Mesodermal cell (in vitro differentiated cells): Measurements from ENCODE around the gene JKAMP.

ENCODE experiments used
- H3K27ac ChIP-seq: 2 replicates; pipeline ENCODE4 v1.7.0; 2013; ENCODE audit warnings: mild to moderate bottlenecking, low read depth, low read length, moderate library complexity; ENCODE audit not compliant: severe bottlenecking
- H3K36me3 ChIP-seq: 2 replicates; pipeline ENCODE4 v1.7.1; 2013; ENCODE audit warnings: mild to moderate bottlenecking, low read length, moderate library complexity; ENCODE audit not compliant: control insufficient read depth, insufficient read depth
- H3K4me1 ChIP-seq: one replicate; pipeline ENCODE4 v1.7.1; 2013; ENCODE audit warnings: mild to moderate bottlenecking, low read length; ENCODE audit not compliant: insufficient read depth, control insufficient read depth, poor library complexity, severe bottlenecking
- H3K4me3 ChIP-seq: 2 replicates; pipeline ENCODE4 v1.7.0; 2013; ENCODE audit warnings: low read length, control low read depth, mild to moderate bottlenecking; ENCODE audit not compliant: insufficient read depth, poor library complexity, severe bottlenecking; ENCODE audit errors: extremely low read depth
- H3K9me3 ChIP-seq: 2 replicates; pipeline ENCODE4 v1.7.1; 2013; ENCODE audit warnings: mild to moderate bottlenecking, low read length, moderate library complexity; ENCODE audit not compliant: control insufficient read depth
- WGBS, 2 experiments: methylation state at CpG; one replicate each; pipeline ENCODE4 v1.1.5; 2013; ENCODE audit warnings: missing lambda C conversion rate in 2 of 2; ENCODE audit not compliant: insufficient coverage in 2 of 2; 5-methylcytosine and 5-hydroxymethylcytosine counted together

Gene JKAMP

GRCh38 chr14:59507752-59508103 is 23.4 kb downstream of the JKAMP start:
- no peak overlapping the region for H3K27ac ChIP-seq
- H3K4me3 ChIP-seq = no peak overlapping the region
- H3K4me1 ChIP-seq = no peaks in the 10 kb centered on the region
- 79 to 93% methylated on average over 2 of the region's 3 CpGs for WGBS, 2 experiments
- peaks cover 13% of the 10 kb centered on the region for H3K36me3 ChIP-seq
- no peaks in the 10 kb centered on the region for H3K9me3 ChIP-seq

DNA sequence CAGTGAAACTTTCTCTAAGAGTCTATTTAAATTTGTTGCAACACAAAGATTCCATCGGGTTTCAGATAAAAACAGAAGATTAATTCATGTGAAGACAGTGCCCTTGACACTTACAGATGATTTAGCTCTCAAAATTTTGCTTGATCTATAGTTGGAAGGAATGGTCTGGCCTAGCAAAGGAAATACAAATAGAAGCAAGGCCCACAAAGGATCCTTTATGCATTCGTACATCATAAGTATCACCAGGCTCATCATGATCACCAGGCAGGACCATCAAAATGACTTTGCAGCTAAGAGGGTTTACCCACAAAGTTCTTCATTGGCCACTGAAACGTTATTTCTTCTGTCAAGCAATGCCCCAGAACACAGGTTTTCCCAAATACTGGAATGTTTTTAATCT is 24.8 kb downstream of the JKAMP start:
- Histone ChIP-seq H3K36me3 (peaks cover under 1% of the 10 kb centered on the region), H3K4me3 (no peak overlapping the region), H3K4me1 (no peaks in the 10 kb centered on the region), H3K9me3 (no peaks in the 10 kb centered on the region), H3K27ac (no peak overlapping the region)
- 82 to 83% methylated on average over 2 to 3 of the region's 3 CpGs for WGBS, 2 experiments

- no peak overlapping the region for H3K4me3 ChIP-seq
- H3K36me3 ChIP-seq = no peaks in the 10 kb centered on the region
- 83% methylated on average over 1 of the region's 2 CpGs; no CpG with 5 or more reads in 1 of the 2 experiments for WGBS, 2 experiments
- H3K9me3 ChIP-seq = no peaks in the 10 kb centered on the region
- H3K27ac ChIP-seq = no peak overlapping the region
- H3K4me1 ChIP-seq = no peaks in the 10 kb centered on the region
Observed at GRCh38 chr14:59510001-59510400, 25.7 kb downstream of the JKAMP start.

DNA sequence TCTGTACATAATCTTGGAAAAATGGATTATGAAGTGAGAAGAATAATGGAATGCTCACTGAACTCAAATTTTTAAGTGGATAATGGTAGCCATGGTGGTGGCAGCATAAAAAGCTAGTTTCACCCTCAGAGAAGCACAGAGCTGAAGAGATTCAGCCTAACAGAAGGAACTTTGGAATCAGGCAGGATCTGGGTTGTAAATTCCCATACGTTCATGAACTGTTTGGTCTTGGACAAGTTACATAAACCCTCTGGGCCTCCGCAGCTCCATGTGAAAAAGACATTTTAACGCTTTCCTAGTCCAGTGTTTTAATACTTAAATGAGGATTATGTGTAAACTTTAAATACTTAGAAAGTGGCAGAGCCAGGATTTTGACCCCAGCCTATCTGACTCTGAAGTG is 26.6 kb downstream of the JKAMP start:
- H3K4me1 ChIP-seq = no peaks in the 10 kb centered on the region
- H3K27ac ChIP-seq = no peak overlapping the region
- 58 to 67% methylated on average over 2 to 3 of the region's 3 CpGs for WGBS, 2 experiments
- no peaks in the 10 kb centered on the region for H3K9me3 ChIP-seq
- H3K4me3 ChIP-seq = no peak overlapping the region
- no peaks in the 10 kb centered on the region for H3K36me3 ChIP-seq

- no peaks in the 10 kb centered on the region for H3K4me1 ChIP-seq
- H3K27ac ChIP-seq = no peak overlapping the region
- H3K9me3 ChIP-seq = no peaks in the 10 kb centered on the region
- no peaks in the 10 kb centered on the region for H3K36me3 ChIP-seq
- H3K4me3 ChIP-seq = no peak overlapping the region
- WGBS, 2 experiments = 84 to 93% methylated on average over 3 to 4 of the region's 4 CpGs
Observed at GRCh38 chr14:59511916-59512575, 27.7 kb downstream of the JKAMP start.

GRCh38 chr14:59520224-59520623 is 35.9 kb downstream of the JKAMP start:
- WGBS, 2 experiments = no CpG with 5 or more reads among the region's 3 CpGs
- Histone ChIP-seq H3K4me1 (no peaks in the 10 kb centered on the region), H3K36me3 (no peaks in the 10 kb centered on the region), H3K27ac (no peak overlapping the region), H3K4me3 (no peak overlapping the region), H3K9me3 (no peaks in the 10 kb centered on the region)

GRCh38 chr14:59529189-59529588 is 44.9 kb downstream of the JKAMP start:
- H3K4me3 ChIP-seq = no peak overlapping the region
- H3K27ac ChIP-seq = no peak overlapping the region
- 71 to 91% methylated on average over 1 of the region's 2 CpGs for WGBS, 2 experiments
- H3K9me3 ChIP-seq = no peaks in the 10 kb centered on the region
- H3K4me1 ChIP-seq = no peaks in the 10 kb centered on the region
- H3K36me3 ChIP-seq = no peaks in the 10 kb centered on the region

- Histone ChIP-seq H3K27ac (no peak overlapping the region), H3K9me3 (no peaks in the 10 kb centered on the region), H3K4me1 (no peaks in the 10 kb centered on the region), H3K36me3 (no peaks in the 10 kb centered on the region), H3K4me3 (no peak overlapping the region)
Observed at GRCh38 chr14:59530349-59530748, 46.0 kb downstream of the JKAMP start.

- H3K4me1 ChIP-seq = peaks cover 3% of the 10 kb centered on the region
- no peak overlapping the region for H3K27ac ChIP-seq
- no peak overlapping the region for H3K4me3 ChIP-seq
- WGBS, 2 experiments = 88% methylated on average over 1 of the region's 1 CpG; no CpG with 5 or more reads in 1 of the 2 experiments
- H3K36me3 ChIP-seq = no peaks in the 10 kb centered on the region
- no peaks in the 10 kb centered on the region for H3K9me3 ChIP-seq
Observed at GRCh38 chr14:59532419-59532818, 48.1 kb downstream of the JKAMP start.

DNA sequence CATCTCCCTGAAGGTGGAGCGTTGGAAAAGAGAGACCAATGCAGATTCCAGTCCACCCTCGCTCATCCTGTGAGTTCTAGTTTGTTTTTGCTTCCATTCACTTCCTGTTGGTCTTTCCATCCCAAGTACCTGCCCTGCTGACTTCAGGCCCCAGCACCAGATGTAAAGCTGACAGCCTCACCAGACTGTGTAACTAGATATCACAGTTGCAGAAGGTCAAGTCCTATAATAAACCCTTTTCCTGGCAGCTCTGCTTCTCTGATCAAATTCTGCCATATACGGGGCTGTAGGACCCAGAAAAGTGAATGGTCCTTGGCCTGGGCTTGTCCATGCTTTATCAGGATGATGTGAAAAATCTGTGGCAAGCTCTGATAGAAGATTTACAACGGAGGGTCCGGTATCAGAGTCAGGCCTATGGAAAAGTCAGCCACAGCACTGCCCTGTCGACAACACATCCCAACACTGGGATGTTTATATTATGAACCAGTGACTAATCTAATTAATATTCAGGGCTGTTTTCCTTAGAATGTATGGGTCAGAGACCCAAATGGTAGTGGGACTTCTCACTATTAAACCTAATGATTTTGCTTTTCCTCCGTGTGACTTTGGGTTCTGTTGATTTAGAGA is 50.2 kb downstream of the JKAMP start:
- 98 to 100% methylated on average over 3 to 5 of the region's 7 CpGs for WGBS, 2 experiments
- Histone ChIP-seq H3K4me1 (peaks cover 3% of the 10 kb centered on the region), H3K27ac (no peak overlapping the region), H3K4me3 (no peak overlapping the region), H3K36me3 (no peaks in the 10 kb centered on the region), H3K9me3 (no peaks in the 10 kb centered on the region)

DNA sequence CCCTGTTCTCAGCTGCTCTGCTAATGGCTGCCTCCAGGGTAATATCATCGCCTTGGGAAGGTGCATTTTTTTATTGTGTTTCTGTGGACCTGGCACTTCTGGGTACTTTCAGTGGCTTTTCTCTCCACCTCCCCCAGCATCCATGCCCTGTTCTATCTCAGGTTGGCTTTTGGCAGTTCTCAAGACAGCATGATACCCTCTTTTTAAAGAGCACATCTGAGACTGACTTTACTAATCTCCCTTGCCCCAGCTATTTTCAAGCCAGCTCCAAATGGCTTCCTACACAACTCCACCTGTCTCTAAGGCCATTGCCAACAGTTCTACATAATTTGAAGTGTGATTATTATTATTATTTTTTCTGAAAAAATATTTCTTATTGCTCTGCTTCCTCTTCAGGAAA is 53.2 kb downstream of the JKAMP start:
- Histone ChIP-seq H3K9me3 (no peaks in the 10 kb centered on the region), H3K4me3 (no peak overlapping the region), H3K36me3 (no peaks in the 10 kb centered on the region), H3K4me1 (peaks cover 3% of the 10 kb centered on the region), H3K27ac (no peak overlapping the region)
- no CpG with 5 or more reads among the region's 1 CpG for WGBS, 2 experiments
